HepG2 (cell line): ENCODE data around the gene RAB17. TPM values are rescaled to one million over a fixed set of nuclear protein-coding genes. Genes with fewer than 3 reads are reported as not detected.

Source experiments
- CERS6 ChIP-seq: sonication (generic); formaldehyde crosslinking; IDR thresholded peaks from 2 replicates; pipeline ENCODE4 v1.5.0; 2020; ENCODE audit warnings: missing genetic modification reagents
- EZH2 ChIP-seq: conservative IDR thresholded peaks from 2 replicates; pipeline ENCODE4 v1.6.1; 2012; ENCODE audit warnings: mild to moderate bottlenecking, low read depth, low read length, moderate library complexity
- KAT7 ChIP-seq: IDR thresholded peaks from 2 replicates; pipeline ENCODE4 v1.6.1; 2018; ENCODE audit warnings: borderline replicate concordance, missing compliant biosample characterization
- KDM5A ChIP-seq: fragments of 200-600 bp; sonication (generic); IDR thresholded peaks from 2 replicates; pipeline ENCODE4 v1.7.0; 2018; ENCODE audit warnings: antibody characterized with exemption, mild to moderate bottlenecking, low read length, borderline replicate concordance
- MXD1 ChIP-seq: sonication (generic); formaldehyde crosslinking; IDR thresholded peaks from 2 replicates; pipeline ENCODE4 v1.4.0; 2020; ENCODE audit warnings: mild to moderate bottlenecking, missing genetic modification reagents
- PATZ1 ChIP-seq: sonication (generic); formaldehyde crosslinking; IDR thresholded peaks from 2 replicates; pipeline ENCODE4 v1.4.0; 2020; ENCODE audit warnings: missing genetic modification reagents
- ZBTB8A ChIP-seq: sonication (generic); formaldehyde crosslinking; IDR thresholded peaks from 2 replicates; pipeline ENCODE4 v1.4.0; 2020; ENCODE audit warnings: mild to moderate bottlenecking, low read depth, missing genetic modification reagents, borderline replicate concordance
- ZNF124 ChIP-seq: sonication (generic); formaldehyde crosslinking; IDR thresholded peaks from 2 replicates; pipeline ENCODE4 v1.4.0; 2020; ENCODE audit warnings: missing genetic modification reagents
- polyA plus RNA-seq, 8 experiments: library from polyadenylated mRNA; depleted of rRNA in 3 of 8; stranded (reverse) in 7 of 8; unstranded in 1 of 8; fragments of >200 nt; fragmentation: Illumina TruSeq in 4 of 8; extraction: Trizol in 4 of 8; gene quantifications; 2 replicates each; pipeline versions ENCODE4 v1.2.1 to v1.2.3, GENCODE V29; 2011 to 2016; ENCODE audit warnings: low read depth in 4 of 8, missing spikeins in 1 of 8, mixed read lengths in 1 of 8; ENCODE audit not compliant: insufficient read depth in 1 of 8
- total RNA-seq, 5 experiments: library from RNA; depleted of rRNA; stranded (reverse); fragments of >200 nt; fragmentation: Illumina TruSeq; extraction: Trizol; gene quantifications; 2 replicates each; pipeline ENCODE4 v1.2.3, GENCODE V29; 2016; ENCODE audit warnings: low read depth in 1 of 5

RAB17 gene
- total and polyA plus RNA-seq, 2 of the 13 experiments (the other 11 are each of a cell fraction or from before 2014, with no cell fraction given): 68.0 to 124 TPM

GRCh38 chr2:237602409-237602808 is 11.9 kb upstream of the RAB17 start (continued):
- TF ChIP-seq KAT7 (CRISPR knock-in tag): no peak
- 0 out of 2 replicates have a peak, but pooled peaks have one; percentile 8 for TF ChIP-seq PATZ1 (CRISPR knock-in tag)
- TF ChIP-seq ZNF124 (CRISPR knock-in tag): no peak
- no peak for TF ChIP-seq ZBTB8A (CRISPR knock-in tag)
- TF ChIP-seq EZH2: no peak
- TF ChIP-seq MXD1 (CRISPR knock-in tag): no peak
- no peak for TF ChIP-seq CERS6 (CRISPR knock-in tag)
- no peak for TF ChIP-seq KDM5A
